LHCN-M2 (cell line): Measurements from ENCODE around the gene ZNF438. TPM values are rescaled to one million over a fixed set of nuclear protein-coding genes. Genes with fewer than 3 reads are reported as not detected.
A peak's percentile ranks its signal among the peaks of the same experiment; 100 is the strongest.
"Not testable (repeated sequence)": the region's sequence is repeated elsewhere in the genome, so short reads cannot be mapped to it uniquely, and the experiment has no call there.

Experiments used
- DNase-seq: peaks from one replicate; pipeline ENCODE4 v3.0.0-alpha.2; 2012; ENCODE audit warnings: low read depth
- polyA plus RNA-seq: library from polyadenylated mRNA; unstranded; fragments of >200 nt; gene quantifications from one replicate; pipeline ENCODE4 v1.2.1, GENCODE V29; 2012; ENCODE audit warnings: missing spikeins
- total RNA-seq: library from RNA; depleted of rRNA; stranded (reverse); fragments of >200 nt; gene quantifications from 2 replicates; pipeline ENCODE4 v1.2.3, GENCODE V29; 2014; rRNA removed

ZNF438 gene
- 5.1 and 5.3 TPM in 2 replicates for total RNA-seq
- 3.1 TPM for polyA plus RNA-seq

- DNase-seq, result peak; percentile 95
Measured at GRCh38 chr10:31031558-31032257, at the start of gene ZNF438. Gene ZNF438, minus strand, starts transcription at chr10:31031865. Its CDS starts 154,831 bp downstream, at chr10:30877034.

GRCh38 chr10:31076610-31076988, 44.9 kb upstream of the ZNF438 start:
- no peak for DNase-seq

- DNase-seq, result no peak
Measured at GRCh38 chr10:31075881-31076609, 44.4 kb upstream of the ZNF438 start.

GRCh38 chr10:31075434-31075833, 43.8 kb upstream of the ZNF438 start:
- DNase-seq, result peak; percentile 95

- DNase-seq, result no peak
Measured at GRCh38 chr10:31074722-31075086, 43.0 kb upstream of the ZNF438 start.

GRCh38 chr10:31073996-31074721, 42.5 kb upstream of the ZNF438 start:
- DNase-seq, result no peak

GRCh38 chr10:31073211-31073610, 41.5 kb upstream of the ZNF438 start:
- peak; percentile 36 for DNase-seq

- no peak for DNase-seq
Measured at GRCh38 chr10:31072451-31072850, 40.8 kb upstream of the ZNF438 start.

GRCh38 chr10:31071232-31072005, 39.8 kb upstream of the ZNF438 start:
- peak; percentile 90 for DNase-seq

GRCh38 chr10:31070691-31071090, 39.0 kb upstream of the ZNF438 start:
- DNase-seq, result no peak

- DNase-seq, result no peak
Measured at GRCh38 chr10:31070025-31070424, 38.4 kb upstream of the ZNF438 start.

GRCh38 chr10:31069411-31069810, 37.7 kb upstream of the ZNF438 start:
- DNase-seq, result peak; percentile 74

GRCh38 chr10:31064348-31064747, 32.7 kb upstream of the ZNF438 start:
- peak; percentile 91 for DNase-seq

- DNase-seq, result no peak
Measured at GRCh38 chr10:31063841-31064240, 32.2 kb upstream of the ZNF438 start.

GRCh38 chr10:31062856-31063255, 31.2 kb upstream of the ZNF438 start:
- DNase-seq, result no peak

- DNase-seq, result no peak
Measured at GRCh38 chr10:31061941-31062340, 30.3 kb upstream of the ZNF438 start.

GRCh38 chr10:31058795-31059703, 27.4 kb upstream of the ZNF438 start:
- no peak for DNase-seq

GRCh38 chr10:31056678-31057077, 25.0 kb upstream of the ZNF438 start:
- DNase-seq, result not testable (repeated sequence)

- no peak for DNase-seq
Measured at GRCh38 chr10:31055573-31056251, 24.0 kb upstream of the ZNF438 start.

GRCh38 chr10:31051703-31052102, 20.0 kb upstream of the ZNF438 start:
- DNase-seq, result no peak
